ENCODE results near the gene ING4.
"Not testable (repeated sequence)": the region's sequence is repeated elsewhere in the genome, so short reads cannot be mapped to it uniquely, and the experiment has no call there.

The ING4 gene

GRCh38 chr12:6662906-6663742 lies at the start of gene ING4:
Gene ING4 (minus strand): TSS chr12:6663119. CDS start chr12:6663101, 18 bp downstream.
- DNase-seq = peak; percentile 61 to 100 (median 97)

- DNase-seq = no peak
Observed at GRCh38 chr12:6708960-6709394, 46.1 kb upstream of the ING4 start.

GRCh38 chr12:6708351-6708750 lies 45.4 kb upstream of the ING4 start:
- DNase-seq = not testable (repeated sequence)

DNA sequence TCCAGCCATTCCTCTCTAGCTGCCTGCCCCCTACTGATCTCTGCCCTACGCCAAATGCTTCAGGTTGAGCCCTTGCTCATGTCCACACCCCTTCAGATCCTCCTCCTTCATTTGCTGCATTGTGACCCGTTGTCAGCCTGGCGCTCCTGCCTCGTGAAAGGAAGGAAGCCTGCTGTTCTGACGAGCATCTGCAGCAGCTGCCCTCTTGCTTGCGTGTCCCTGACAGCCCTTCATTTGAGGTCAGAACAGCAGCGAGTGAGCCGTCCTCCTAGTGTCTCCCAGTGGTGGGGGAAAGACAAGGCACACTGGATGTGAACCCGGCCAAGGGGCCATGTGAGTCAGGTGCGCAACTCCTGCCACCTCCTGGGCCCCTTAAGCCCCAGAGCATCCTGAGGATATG lies 40.7 kb upstream of the ING4 start:
- no peak for DNase-seq

DNA sequence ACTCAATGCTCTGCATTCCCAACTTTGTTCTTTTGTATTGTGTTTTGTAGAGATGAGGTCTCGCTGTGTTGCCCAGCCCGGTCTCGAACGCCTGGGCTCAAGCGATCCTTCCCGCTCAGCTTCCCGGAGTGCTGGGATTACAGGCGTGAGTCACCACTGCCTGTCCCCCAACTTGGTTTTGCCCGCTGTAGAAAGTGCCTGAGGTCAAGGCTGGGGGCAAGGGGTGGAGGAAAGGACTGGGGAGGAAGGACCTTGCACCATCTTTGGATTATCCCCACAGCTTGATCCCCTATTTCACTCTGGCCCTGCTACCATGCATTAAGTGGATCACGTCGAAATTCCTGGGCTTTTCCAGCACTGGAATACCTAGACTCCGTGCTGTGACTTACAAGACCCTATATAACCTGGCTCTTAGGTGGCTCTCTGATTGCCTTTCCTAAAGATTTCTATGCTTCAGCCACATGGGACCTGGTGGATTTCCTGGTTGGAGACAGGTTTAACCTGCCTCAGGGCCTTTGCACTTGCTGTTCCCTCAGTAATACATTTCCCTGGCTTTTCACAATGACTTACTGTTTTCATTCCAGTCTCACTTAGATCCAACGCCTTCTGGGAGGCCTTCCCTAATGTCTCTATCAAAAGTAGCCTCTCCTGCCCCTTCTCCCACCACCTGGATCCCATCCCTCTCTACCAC lies 38.3 kb upstream of the ING4 start:
- peak in 1 of 56 donors; percentile 30 for DNase-seq

DNA sequence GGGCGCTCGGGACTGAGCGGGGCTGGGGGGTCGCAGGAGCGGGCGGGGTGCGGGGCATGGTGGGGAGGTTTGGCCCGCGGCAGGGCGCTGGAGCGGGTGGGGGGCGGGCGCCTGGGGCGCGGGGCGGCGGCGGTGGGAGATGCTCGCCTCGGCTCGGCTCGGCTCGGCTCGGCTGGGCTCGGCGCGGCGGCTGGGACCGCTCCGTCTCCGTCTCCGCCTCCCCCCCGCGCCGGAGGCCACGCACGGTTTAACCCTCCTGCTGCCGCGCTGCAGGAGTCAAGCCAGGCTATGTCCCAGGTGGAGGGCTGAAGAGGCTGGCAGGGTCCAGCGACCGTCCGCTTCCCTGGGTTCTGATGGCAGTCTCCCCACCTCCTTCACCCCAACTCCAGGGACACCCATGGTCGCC lies 37.7 kb upstream of the ING4 start, which contains the start of gene PIANP:
Gene PIANP (minus strand): TSS at position 170 of the 406 bp plus-strand sequence. CDS start 2,754 bp downstream, outside the sequence.
- DNase-seq = peak in 18 of 56 donors; percentile 2 to 74 (median 41)

DNA sequence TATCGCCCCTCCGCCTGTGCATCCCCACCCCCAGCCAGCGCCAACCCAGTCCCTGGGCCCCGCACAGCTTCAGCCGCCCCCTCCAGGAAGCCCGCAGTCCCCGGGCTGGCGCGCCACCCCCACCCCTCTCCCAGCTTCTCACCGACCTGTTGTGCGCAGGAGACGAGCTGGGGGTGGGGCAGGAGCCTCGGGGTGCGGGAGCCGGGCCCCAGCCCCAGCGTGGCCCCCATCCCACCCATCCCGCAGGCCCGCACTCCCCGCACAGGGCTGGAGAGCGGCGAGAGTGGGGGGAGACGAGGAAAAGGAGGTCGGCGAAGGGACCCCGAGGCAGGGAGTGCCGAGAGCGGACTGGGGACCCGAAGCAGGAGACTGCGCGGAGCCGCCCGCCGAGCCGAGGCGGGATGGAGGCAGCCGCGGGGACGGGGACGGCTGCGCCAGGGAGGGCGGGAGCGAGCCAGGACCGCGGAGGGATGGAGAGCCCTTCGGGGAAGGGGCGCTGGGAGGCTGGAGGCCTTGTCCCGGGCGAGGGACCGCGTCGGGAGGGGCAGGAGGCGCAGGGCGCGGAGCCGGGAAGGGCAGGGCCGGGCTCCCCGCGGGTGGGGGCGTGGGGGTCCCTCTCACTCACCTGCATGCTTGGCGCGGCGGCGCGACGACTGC lies 37.2 kb upstream of the ING4 start:
- peak in 17 of 56 donors; percentile 18 to 60 (median 29) for DNase-seq

GRCh38 chr12:6699259-6699988 lies 36.5 kb upstream of the ING4 start:
- DNase-seq = peak in 1 of 56 donors; percentile 47

GRCh38 chr12:6698352-6699046 lies 35.6 kb upstream of the ING4 start:
- peak in 19 of 56 donors; percentile 14 to 58 (median 41) for DNase-seq

GRCh38 chr12:6697584-6698351 lies 34.8 kb upstream of the ING4 start:
- peak in 5 of 56 donors; percentile 3 to 32 (median 17) for DNase-seq

DNA sequence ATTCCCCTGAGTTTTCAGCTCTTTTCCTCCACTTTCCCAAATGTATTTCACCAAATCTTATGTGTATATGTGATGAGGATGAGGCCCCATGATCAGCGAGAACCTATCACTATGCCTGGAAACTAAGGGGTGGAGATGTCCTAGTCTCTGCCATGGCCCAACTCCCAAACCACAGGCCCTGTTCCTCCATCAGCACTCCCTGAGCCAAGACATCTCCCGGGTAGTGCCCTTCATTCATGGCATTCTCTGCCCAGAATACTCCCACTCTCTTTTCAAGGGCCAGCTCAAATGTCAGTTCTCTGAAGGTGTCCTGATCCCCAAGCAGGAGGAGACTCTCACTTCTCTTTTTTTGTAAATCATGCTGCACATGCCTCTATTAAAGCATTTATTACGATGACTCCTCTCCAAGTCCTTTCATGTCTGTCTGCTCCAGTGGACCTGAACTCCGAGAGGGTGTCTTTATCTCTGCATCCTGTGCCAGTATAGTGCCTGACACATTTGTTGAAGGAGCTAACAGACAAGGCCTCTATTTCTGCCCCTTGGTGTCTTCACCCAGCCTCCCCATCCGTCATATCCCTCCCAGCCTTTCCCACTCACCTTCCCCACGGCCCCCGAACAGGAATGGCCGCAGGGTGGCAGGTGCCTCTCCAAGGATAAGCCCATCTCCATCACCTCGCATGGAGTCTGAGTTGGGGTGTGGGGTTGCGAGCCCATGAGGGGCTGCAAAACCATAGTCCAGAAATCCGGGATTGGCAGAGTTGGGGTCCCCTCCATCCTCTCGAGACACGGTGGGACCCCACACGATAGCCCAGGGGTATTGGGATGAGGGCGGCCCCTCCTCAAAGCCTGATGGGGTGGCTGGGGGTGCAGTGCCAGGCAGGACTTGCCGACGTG lies 34.0 kb upstream of the ING4 start:
- no peak for DNase-seq

- DNase-seq = no peak
Observed at GRCh38 chr12:6695313-6696045, 32.6 kb upstream of the ING4 start.

- no peak for DNase-seq
Observed at GRCh38 chr12:6694701-6695100, 31.8 kb upstream of the ING4 start.

DNA sequence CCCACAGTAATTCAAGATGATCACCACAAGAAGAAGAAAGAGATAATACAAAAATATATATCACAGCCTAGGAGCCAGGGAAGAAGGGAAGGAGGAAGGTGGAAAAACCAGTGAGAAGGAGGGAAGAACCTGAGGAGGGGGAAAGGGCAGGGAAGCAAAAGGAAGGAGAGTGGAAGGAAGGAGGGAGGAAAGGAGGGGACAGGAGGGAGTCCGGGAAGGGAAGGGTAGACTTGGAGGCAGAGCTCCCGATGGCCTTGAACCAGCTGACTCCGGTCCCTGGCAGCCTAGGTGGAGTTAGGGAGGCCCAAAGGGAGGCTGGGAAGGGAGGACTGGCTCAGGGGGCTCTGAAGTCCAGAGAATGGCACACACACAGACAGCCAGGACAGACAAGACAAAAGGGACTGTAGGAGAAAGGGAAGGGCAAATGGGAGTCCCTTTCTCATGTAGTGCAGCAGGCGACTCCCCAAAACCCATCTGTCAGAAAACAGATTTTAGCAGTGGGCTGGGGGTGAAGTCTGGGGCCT lies 31.0 kb upstream of the ING4 start:
- no peak for DNase-seq

- DNase-seq = peak in 9 of 56 donors; percentile 4 to 39 (median 24)
Observed at GRCh38 chr12:6692888-6693287, 30.0 kb upstream of the ING4 start.

DNA sequence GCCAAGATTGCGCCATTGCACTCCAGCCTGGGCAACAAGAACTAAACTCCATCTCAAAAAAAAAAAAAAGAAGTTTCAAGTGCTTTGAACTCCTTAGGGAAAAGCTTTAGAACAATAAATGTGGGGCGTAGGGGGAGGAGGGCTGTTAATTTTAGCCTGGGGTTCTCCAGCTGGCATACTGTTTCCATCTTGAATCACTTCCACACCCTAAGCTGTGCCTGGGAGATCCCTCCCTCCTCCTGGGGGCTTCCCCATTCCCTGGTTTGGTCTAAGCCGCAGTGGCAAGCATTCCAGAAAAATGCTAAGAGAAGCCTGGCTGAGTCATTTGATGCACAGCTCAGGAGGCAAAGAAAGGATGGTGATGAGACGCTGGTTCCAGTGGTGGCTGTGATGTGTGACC lies 28.6 kb upstream of the ING4 start:
- peak in 6 of 56 donors; percentile 2 to 25 (median 10) for DNase-seq
